GM10847 (cell line): ENCODE data around the gene SYT2.

Experiments
- POLR2A ChIP-seq: IDR thresholded peaks from 2 replicates; pipeline ENCODE4 v1.6.1; 2011; ENCODE audit not compliant: insufficient read length; ENCODE audit errors: extremely low read depth

The SYT2 gene

DNA sequence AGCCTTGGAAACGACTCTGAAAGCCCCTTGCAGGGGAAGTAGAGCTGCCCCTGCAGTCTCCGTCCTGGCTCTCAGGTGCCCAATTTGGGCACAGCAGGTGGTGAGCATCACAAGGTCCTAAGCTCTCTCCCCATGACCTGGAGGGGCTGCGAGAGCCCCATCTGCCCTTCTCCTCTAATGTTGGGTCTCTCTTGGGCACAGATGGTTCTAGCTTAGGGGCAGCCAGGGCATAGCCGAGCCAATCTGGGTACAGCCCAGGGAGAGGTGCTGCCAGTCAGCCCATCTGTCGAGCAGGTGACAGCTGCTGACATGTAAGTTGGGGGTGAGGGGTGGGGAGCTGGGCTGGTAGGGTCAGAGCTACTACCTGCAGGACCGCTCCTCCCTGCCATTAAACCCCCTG, 50.7 kb downstream of the SYT2 start:
- TF ChIP-seq POLR2A: no peak

DNA sequence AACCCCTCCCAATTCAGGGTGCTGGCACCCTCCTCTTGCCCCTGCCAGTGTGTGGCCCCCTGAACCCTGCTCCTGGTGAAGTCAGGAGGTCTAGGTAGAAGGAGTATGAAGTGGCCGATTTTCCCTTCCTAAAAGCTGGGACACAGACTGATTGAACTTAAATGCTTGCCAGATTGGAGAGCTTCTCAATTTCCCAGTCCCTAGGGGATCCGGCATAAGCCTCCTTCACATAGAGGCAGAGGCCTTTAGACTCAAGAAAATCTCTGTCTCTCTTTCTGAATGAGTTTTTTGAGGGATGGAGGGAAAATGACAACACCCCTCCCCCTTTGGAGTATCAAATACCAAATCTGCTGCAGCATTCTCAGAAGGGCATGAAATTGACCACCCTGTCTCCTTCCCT, 51.5 kb downstream of the SYT2 start:
- no peak for TF ChIP-seq POLR2A

- TF ChIP-seq POLR2A: no peak
These were observed 51.9 kb downstream of the SYT2 start for GRCh38 chr1:202658251-202658759.

- no peak for TF ChIP-seq POLR2A
These were observed 53.2 kb downstream of the SYT2 start for GRCh38 chr1:202656951-202657646.

GRCh38 chr1:202656057-202656456, 54.2 kb downstream of the SYT2 start:
- no peak for TF ChIP-seq POLR2A

- TF ChIP-seq POLR2A: no peak
These were observed 56.2 kb downstream of the SYT2 start for GRCh38 chr1:202654079-202654478.

DNA sequence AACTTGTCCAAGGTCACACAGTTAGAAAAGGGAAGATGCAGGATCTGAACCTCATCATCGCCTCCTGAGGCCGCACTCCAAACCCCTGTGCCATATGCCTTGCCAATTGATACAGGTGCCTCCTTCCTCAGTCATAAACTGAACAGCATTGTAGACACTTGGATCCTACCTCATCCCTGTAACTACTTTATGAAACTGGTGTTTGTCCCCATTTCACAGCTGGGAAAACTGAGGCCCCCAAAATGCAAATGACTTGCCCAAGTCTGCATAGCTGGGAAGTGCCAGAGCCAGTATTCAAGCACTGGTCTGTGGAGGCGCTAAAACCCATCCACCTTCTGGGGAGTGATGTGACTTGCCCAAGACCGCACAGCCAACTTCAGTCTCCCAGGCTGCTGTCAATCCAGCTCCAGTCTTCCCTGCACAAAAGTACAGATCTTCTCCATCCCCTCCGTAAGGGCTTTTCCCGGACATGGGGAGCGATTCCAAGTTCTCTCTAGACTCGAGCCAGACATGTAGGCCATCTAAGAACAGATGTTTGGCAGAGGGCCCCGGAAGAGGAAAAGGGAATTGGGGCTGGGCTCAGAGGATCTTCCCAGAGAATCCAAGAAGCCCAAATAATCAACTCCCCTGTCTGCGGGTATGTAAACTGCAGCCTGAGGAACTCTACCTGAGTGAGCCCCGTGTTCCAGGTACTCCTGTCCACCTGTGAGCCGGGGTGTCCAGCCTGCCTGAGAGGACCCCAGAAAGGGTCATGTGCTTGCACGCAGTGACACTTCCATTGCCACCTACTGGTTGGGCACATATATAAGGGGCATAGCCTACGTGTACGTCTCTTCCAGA, 60.5 kb downstream of the SYT2 start:
- TF ChIP-seq POLR2A: no peak

GRCh38 chr1:202648605-202649226, 61.5 kb downstream of the SYT2 start:
- TF ChIP-seq POLR2A: no peak

GRCh38 chr1:202645097-202645476, 65.2 kb downstream of the SYT2 start:
- TF ChIP-seq POLR2A: no peak

DNA sequence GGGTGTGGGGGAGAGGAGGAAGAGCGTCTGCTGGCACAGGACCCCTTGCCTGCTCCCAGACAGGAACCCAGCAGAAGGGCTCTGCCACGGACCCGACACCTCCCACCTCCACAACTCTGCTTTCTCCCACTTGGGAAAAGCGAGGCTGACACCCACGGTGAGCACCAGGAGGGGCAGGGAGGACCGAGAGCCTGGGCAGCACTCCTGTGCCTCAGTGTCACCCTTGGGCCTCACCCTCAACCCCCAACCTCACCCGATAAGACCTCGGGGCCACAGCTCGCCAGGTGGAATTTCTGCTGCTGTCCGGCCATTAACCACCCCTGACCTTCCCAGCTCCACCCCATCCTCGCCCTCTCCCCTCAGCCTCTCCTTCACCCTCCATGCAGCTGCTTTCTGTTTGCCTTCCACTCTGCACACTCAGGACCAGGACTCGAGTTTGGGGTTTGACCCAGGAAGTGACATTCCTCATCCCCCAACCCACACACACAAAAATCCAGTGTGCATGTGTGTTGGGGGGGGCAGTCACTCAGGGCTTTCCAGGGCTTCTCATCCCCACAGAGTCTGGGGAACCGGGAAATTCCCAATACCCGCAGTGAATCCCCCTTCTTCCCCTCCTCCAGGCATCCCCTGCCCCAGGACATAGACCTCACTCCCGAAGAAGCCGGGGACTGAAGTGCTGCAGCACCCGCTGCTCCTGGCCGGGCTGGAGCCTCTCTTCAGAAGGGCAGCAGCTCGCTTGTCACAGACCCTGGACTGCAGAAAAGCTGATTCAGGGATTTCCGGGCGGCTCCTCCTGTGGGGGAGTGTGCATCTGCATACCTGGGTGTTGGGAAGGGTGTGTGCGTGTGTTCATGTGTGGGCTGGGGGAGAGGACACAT, 65.8 kb downstream of the SYT2 start:
- no peak for TF ChIP-seq POLR2A

GRCh38 chr1:202643397-202644218, 66.6 kb downstream of the SYT2 start:
- TF ChIP-seq POLR2A: no peak

GRCh38 chr1:202642619-202643291, 67.5 kb downstream of the SYT2 start:
- TF ChIP-seq POLR2A: no peak

DNA sequence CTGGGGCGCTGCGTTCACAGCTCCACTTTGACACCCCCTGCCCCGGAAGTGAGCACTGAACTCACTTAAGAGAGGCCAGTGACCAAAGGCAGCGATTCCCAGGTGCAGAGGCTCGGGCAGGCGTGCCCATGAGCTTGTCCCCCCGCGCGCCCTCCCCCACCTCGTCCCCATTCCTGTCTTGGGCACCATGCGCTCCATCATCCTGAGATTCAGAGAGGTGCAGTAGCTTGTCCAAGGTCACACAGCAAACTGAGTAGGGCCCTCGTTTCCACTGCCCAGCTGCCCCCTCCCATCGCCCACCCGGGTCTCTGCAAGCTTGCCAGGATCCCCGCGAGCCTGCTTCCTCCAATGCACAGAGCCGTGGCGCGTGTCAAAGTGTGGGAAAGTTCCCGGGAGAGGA, 68.0 kb downstream of the SYT2 start:
- TF ChIP-seq POLR2A: no peak

- TF ChIP-seq POLR2A: no peak
These were observed 70.8 kb downstream of the SYT2 start for GRCh38 chr1:202639500-202639899.
